Calu3 (cell line): ENCODE results near the gene CALR3. TPM values are rescaled to one million over a fixed set of nuclear protein-coding genes. Genes with fewer than 3 reads are reported as not detected.

Source experiments
- BruUV-seq: library from RNA; stranded (reverse); fragments of 400-500 nt; replicated peaks from 2 replicates; lab custom pipeline; 2021; lab: Mats Ljungman, UMichigan
- CTCF ChIA-PET: fragments of 300-600 bp; sonication (Branson Sonifier 250); formaldehyde crosslinking; loops from one replicate; lab custom pipeline; 2022; ENCODE audit warnings: antibody characterized with exemption; lab: Charles Lee
- DNase-seq: peaks from one replicate; pipeline ENCODE4 v3.0.0; 2022
- H3K27ac Mint-ChIP-seq: one replicate; pipeline ENCODE4 v1.8.0; 2022; ENCODE audit warnings: mixed read lengths; ENCODE audit not compliant: unreplicated experiment
- H3K27me3 Mint-ChIP-seq: one replicate; pipeline ENCODE4 v1.8.0; 2022; ENCODE audit warnings: mixed read lengths; ENCODE audit not compliant: unreplicated experiment
- H3K36me3 Mint-ChIP-seq: one replicate; pipeline ENCODE4 v1.8.0; 2022; ENCODE audit warnings: mild to moderate bottlenecking, moderate library complexity, mixed read lengths; ENCODE audit not compliant: insufficient read depth, unreplicated experiment
- H3K4me1 Mint-ChIP-seq: one replicate; pipeline ENCODE4 v1.8.0; 2022; ENCODE audit warnings: mild to moderate bottlenecking, low read depth, mixed read lengths; ENCODE audit not compliant: unreplicated experiment
- H3K4me3 Mint-ChIP-seq: one replicate; pipeline ENCODE4 v1.8.0; 2022; ENCODE audit warnings: mild to moderate bottlenecking, low read depth, moderate library complexity, mixed read lengths; ENCODE audit not compliant: unreplicated experiment
- H3K9me3 Mint-ChIP-seq: one replicate; pipeline ENCODE4 v1.8.0; 2022; ENCODE audit warnings: low read depth, mixed read lengths; ENCODE audit not compliant: unreplicated experiment
- intact Hi-C: fragments of 100-400 bp; cut with micrococcal nuclease; formaldehyde crosslinking; loops from one replicate; pipeline ENCODE4 v1.10.0; 2022; ENCODE audit not compliant: unreplicated experiment
- total RNA-seq: library from RNA; stranded (reverse); gene quantifications from 2 replicates; pipeline ENCODE4 v1.2.3, GENCODE V29; 2022
- TF ChIP-seq, protein P1 (sequence below): fragments of 200-600 bp; IDR thresholded peaks from one replicate; pipeline ENCODE4 v1.8.0; 2022; ENCODE audit warnings: antibody characterized with exemption; ENCODE audit not compliant: unreplicated experiment

Gene CALR3
- total RNA-seq, 1 experiment from 2014 or later = not detected

DNA sequence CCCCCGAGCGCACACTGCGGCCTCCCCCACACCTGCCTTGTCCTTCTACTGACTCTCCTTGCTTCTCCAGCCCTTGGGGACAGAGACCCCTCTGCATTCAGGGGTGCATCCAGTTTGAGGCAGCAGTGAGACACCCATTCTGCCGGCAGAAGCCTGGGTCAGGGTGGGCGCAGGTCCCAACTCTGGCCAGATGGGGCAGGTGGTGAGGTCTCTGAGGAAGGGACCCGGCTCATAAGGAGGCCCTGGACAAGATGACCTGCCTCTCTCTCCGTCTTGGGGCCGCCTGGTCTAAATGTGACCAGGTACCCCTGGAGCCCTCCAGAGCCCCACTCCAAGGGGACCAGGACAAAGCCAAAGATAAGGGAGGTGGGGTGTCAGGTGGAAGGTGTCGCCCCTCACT is 40.2 kb upstream of the CALR3 start:
- no TSS peak for BruUV-seq

DNA sequence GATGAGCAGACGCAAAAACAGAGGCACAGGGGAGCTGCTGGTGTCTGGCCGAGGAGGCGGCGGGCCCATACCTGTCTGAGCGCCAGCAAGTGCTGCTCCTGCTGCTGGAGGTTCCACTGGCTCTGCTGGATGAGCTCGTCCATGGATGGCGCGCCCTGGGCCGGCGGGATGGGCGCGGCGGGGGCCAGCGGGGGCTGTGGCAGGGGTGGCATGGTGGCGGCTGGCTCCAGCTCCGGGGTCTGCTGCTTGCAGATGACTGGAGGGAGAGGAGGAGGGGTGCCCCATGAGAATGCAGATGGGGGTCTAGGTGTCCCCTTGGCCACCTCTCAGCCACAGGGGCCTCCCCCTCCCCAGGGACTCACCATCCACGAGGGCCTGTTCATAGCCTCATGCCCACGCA is 39.4 kb upstream of the CALR3 start:
- TF ChIP-seq, protein P1, sequence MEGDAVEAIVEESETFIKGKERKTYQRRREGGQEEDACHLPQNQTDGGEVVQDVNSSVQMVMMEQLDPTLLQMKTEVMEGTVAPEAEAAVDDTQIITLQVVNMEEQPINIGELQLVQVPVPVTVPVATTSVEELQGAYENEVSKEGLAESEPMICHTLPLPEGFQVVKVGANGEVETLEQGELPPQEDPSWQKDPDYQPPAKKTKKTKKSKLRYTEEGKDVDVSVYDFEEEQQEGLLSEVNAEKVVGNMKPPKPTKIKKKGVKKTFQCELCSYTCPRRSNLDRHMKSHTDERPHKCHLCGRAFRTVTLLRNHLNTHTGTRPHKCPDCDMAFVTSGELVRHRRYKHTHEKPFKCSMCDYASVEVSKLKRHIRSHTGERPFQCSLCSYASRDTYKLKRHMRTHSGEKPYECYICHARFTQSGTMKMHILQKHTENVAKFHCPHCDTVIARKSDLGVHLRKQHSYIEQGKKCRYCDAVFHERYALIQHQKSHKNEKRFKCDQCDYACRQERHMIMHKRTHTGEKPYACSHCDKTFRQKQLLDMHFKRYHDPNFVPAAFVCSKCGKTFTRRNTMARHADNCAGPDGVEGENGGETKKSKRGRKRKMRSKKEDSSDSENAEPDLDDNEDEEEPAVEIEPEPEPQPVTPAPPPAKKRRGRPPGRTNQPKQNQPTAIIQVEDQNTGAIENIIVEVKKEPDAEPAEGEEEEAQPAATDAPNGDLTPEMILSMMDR = no peak
- Mint-ChIP-seq H3K27ac (no peak overlapping the region), H3K4me1 (no peaks in the 10 kb centered on the region), H3K27me3 (no peaks in the 10 kb centered on the region), H3K36me3 (peaks cover 65% of the 10 kb centered on the region), H3K9me3 (no peaks in the 10 kb centered on the region), H3K4me3 (no peak overlapping the region)
- no TSS peak for BruUV-seq
- no peak for DNase-seq
- CTCF ChIA-PET = no interaction called here
- intact Hi-C loops = no loop called here

More for the DNA sequence above, 40.2 kb upstream of the CALR3 start:
- Mint-ChIP-seq H3K4me1 (no peaks in the 10 kb centered on the region), H3K4me3 (no peak overlapping the region), H3K27ac (no peak overlapping the region), H3K9me3 (no peaks in the 10 kb centered on the region), H3K27me3 (no peaks in the 10 kb centered on the region), H3K36me3 (peaks cover 68% of the 10 kb centered on the region)
- TF ChIP-seq, protein P1 = no peak
- CTCF ChIA-PET = interaction anchor here (0.6 kb wide), 1 partner anchor 152 kb away, joined by 4 read pairs; no protein-coding TSS in a partner anchor
- intact Hi-C loops = no loop called here
- DNase-seq = no peak

DNA sequence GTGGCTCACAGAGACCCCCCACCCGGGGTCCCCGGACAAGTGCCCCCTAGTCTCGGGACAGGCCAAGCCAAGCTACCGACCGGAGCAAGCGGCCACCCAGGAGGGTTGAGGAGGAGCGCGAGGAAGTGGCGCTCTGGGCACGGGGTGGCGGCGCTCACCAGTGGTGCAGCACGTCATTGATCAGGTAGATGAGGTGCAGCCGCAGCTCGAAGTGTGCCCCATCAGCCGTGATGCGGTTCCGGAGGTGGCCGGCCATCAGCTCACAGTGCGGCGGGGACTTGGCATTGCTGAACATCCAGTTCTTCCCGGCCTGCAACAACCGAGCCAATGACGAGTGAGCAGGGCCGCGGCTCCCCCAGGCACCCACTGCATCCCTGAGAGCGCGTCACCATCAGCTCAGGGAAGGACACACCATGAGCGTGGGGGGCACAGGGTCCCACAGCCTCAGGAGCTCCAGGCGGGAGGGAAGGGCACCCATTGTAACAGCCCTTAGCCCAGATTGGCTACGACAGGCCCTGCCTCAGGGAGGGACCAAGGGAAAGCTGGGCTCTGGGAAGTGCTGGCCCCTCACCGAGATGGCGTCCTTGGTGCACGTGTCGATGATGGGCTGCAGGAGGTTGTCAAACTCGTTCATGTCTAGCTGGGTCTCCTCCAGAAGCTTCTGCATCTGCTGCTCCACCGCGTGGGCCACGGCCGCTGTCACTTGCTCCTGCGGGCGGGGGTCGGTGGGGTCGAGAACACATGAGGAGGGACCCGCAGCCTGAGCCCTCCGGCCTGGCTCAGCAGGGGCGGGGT is 36.7 kb upstream of the CALR3 start:
- intact Hi-C loops = no loop called here
- TF ChIP-seq, protein P1 = no peak
- CTCF ChIA-PET = no interaction called here
- Mint-ChIP-seq H3K27me3 (no peaks in the 10 kb centered on the region), H3K36me3 (peaks cover 56% of the 10 kb centered on the region), H3K27ac (no peak overlapping the region), H3K4me1 (no peaks in the 10 kb centered on the region), H3K4me3 (no peak overlapping the region), H3K9me3 (no peaks in the 10 kb centered on the region)
- DNase-seq = no peak
- BruUV-seq = no TSS peak

DNA sequence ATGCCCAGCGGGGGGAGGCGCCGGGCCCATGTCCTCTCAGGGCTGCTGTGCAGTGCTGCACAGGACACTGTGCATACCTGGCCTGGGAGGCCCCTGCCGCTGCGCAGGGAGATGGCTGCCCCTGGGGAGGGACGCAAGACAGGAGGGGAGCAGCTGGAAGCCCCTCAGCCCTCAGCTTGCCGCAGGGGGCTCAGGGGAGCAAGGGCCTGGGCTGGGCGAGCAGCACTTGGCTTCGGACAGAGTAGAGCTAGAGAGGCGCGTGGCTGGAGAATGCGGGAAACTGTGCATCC is 35.4 kb upstream of the CALR3 start:
- no peaks in the 10 kb centered on the region for H3K27me3 Mint-ChIP-seq
- H3K4me1 Mint-ChIP-seq = no peaks in the 10 kb centered on the region
- H3K36me3 Mint-ChIP-seq = peaks cover 54% of the 10 kb centered on the region
- CTCF ChIA-PET = no interaction called here
- intact Hi-C loops = no loop called here
- DNase-seq = no peak
- H3K4me3 Mint-ChIP-seq = no peak overlapping the region
- TF ChIP-seq, protein P1 = no peak
- no peaks in the 10 kb centered on the region for H3K9me3 Mint-ChIP-seq
- no TSS peak for BruUV-seq
- H3K27ac Mint-ChIP-seq = no peak overlapping the region
